GDM1 (cell line): ENCODE measurements around the gene GRWD1.
"Not testable (repeated sequence)": the region's sequence is repeated elsewhere in the genome, so short reads cannot be mapped to it uniquely, and the experiment has no call there.

Experiments
- DNase-seq: peaks from one replicate; lab custom pipeline; 2025; lab: John Stamatoyannopoulos, UW

The GRWD1 gene

DNA sequence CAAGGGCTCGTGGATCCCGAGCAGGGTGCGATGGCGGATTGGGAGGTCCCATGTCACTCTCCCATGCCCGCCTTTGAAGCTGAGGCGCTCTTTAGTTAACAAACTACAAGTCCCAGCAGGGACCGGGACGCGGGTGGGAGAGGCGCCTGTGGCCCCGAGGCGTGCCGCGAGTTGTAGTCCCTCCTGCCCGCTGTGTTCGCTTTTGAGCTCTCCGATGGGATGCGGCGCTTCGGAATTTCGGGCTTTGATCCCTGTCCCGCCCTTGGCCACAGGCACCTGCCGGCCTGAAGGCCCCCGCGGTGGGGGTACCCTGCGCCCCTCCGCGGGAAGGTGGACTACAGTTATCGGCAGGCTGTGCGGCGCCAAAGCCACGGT, 34.4 kb downstream of the GRWD1 start:
- no peak for DNase-seq

DNA sequence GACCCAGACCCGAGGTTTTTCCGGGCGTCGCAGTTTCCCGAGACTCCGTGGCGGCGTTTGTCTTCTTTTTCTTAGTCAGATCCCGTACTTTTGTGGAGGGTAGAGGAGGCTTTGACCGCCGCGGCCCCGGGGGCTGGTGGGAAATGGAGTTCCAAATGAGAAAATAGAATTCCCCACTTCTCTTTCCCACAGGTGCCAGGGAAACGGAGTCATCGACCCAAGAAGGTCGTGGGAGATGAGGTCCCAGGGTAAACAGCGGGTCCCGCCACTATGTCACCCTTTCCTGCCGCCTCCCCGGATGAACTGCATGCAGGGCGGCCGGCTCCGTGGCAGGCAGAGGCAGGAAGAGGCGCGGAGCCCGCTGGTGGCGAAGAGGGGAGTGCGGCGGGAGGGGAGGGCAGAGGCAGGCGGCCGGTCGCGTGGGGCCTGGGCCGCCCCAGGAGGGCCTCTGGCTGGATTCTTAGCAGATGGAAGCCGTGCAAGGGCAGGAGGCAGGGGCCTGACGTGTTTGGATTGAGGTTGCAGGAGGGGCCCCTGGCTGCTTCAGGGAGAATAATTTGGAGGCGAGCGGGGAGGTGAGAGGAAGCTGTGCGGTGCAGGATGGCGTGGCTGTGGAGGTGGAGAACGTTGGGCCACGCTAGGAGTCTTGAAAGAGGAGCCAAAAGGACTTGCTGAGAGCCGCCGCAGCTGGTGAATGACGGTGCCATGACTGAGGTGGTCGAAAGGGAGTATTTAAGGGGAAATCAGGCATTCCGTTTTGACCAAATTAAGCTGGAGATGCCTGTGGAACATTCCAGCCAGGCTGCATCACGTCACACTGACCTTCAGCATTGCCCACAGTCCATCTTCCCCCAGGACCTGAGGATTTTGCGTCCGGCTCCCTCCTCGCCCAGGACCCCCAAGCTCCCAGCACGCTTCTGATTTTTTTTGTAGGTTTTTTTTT, 35.0 kb downstream of the GRWD1 start:
- DNase-seq = no peak

DNA sequence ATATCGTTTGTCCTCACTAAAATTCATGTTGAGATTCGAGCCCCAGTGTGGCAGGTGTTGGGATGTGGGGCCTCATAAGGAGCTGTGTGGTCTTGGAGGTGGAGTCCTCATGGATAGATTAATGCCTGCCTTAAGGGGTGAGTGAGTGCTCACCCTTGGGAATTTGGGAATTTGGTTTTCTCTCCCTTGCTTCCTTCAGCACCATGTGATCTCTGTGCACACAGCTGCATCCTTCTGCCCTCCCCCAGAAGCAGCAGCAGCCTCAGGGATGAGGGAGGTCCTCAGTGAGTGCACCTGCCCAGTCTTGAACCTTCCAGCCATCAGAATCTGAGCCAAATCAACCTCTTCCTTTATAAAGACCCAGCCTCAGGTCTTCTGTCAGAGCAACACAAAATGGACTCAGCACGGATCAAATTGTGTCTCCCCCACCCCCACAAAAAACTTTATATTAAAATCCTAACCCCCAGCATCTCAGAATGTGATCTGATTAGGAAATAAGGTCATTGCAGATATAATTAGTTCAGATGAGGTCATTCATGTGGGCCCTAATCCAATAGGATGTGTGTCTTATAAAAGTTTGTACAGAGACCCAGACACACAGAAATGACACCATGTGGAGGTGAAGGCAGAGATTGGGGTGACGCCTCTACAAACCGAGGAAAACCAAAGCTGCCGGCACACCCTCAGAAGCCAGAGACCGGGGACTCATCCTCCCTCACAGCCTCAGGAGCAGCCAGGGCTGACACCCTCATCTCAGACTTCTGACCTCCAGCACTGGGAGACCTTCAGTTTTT, 36.3 kb downstream of the GRWD1 start:
- DNase-seq = no peak

DNA sequence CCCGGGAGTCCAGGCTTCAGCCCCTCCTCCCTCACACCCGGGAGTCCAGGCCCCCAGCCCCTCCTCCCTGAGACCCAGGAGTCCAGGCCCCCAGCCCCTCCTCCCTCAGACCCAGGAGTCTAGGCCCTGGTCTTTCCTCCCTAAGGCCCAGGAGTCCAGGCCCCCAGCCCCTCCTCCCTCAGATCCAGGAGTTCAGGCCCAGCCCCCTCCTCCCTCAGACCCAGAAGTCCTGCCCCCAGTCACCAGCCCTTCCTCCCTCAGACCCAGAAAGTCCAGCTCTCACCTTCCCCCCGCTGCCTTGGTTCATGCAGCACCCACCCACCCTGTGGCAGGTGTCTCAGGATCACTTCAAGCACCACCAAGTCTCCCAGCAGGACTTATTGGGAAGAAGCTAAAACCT, 37.5 kb downstream of the GRWD1 start:
- no peak for DNase-seq

DNA sequence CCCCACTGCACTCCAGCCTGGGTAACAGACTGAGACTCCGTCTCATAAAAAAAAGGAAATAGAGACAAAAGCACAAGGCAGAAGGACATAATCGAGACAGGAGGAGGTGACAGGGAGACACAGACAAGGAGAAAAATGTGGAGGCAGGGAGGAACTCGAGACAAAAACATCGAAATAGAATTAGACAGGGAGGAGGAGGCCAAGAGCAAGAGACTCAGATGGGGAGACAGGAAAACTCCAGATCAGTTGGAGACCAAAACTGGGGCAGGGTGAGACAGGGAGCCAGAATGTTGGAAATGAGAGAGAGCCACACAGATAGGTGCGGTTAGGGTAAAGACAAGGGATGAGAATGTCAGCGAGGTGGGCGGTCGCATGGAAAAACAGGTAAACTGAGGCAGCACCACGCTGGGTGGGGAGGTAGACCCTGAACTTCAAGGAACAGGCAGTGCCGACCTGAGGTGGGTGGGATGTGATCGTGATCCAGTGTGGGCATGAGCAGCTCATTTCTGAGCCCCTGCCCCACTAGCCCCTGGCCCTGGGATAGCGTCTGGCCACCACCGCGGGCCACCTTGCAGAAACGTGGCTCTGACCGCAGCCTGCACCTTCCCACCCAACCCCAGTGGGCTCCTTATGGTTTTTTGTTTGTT, 38.6 kb downstream of the GRWD1 start:
- no peak for DNase-seq

DNA sequence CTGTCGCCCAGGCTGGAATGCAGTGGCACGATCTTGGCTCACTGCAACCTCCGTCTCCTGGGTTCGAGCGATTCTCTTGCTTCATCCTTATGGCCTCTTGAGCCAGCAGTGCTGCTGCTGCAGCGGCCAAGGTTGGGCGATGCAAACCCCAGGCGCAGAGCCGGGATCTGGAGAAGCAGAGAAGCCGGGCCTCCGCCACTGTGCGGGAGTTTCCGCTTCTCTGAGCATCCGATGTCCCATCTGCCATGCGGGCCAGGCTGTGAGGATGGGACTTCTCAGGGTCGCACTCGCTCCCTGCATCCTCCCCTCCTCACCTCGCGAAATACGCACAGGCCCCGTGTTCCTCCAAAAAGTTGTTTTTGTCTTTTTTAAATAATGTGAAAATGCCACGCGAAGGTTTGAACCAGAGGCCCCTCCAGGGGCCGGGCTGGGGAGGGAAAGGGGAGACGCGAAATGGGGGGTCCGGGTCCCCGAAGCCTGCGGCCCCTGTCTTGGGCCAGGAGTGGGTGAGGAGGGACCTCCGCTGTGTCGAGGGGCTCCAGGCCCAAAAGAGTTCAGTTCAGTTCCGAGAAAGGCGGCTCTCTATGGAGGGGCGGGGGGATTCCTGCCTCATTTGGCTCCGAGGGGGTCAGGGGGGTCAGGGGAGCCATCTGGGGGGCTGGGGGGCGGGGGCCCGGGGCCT, 39.3 kb downstream of the GRWD1 start:
- DNase-seq = no peak

DNA sequence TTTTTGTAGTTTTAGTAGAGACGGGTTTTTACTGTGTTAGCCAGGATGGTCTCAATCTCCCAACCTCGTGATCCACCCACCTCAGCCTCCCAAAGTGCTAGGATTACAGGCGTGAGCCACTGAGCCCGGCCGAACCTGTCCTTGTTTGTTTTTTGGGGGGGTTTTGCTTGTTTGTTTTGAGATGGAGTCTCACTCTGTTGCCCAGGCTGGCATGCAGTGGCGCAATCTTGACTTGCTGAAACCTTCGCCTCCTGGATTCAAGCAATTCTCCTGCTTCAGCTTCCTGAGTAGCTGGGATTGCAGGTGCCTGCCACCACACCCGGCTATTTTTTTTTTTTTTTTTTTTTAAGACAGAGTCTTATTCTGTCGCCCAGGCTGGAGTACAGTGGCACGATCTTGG, 40.9 kb downstream of the GRWD1 start:
- DNase-seq = not testable (repeated sequence)

DNA sequence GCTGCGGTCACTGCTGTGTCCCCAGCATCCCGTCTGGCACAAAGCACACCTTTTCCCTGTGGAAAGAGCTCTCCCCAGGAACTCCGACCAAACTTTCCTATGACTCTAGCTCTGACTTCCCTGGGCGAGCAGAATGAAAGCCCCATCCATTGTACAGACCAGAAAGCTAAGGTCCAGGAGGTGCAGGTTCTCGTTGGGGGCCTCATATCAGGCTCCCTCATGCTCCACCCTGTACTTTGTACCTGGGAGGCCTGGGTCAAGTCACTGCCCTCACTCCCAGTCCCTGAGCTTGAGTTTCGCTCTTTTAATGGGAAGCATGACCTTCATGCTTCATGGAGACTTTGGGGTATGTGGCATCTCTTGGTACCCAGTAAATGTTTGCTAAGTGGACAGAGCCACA, 41.8 kb downstream of the GRWD1 start:
- no peak for DNase-seq

DNA sequence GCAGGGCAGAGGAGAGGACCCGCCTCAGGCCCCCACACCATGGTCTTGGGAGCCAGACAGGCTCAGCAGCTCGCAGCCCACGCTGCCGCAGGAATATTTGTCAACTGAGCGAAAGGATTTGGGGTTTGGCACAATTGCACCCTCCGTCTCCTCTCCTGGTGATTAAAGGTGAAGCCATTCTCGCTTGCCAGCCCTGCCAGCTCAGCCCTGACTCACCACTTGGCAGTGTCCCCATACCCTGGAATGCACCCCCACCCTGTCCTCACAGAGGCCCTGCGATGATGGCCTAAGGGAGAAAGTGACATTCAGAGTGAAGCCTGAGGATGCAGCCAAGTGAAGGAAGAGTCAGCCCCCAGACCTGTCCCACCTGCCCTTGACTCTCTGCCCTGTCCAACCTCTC, 42.2 kb downstream of the GRWD1 start:
- no peak for DNase-seq

DNA sequence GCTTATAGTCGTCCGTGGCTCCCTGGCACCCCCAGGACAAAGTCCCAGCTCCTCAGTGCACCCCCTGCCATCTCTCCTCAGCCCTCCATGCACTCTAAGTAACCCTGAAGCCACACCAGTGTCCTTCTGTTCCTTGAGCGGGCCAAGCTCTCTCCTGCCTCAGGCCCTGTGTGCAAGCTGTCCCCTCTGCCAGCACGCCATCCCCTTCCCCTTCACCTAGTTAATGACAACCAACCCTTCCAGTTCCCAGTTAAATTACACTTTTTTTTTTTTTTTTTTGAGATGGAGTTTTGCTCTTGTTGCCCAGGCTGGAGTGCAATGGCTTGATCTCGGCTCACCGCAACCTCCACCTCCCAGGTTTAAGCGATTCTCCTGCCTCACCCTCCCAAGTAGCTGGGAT, 42.7 kb downstream of the GRWD1 start:
- DNase-seq = not testable (repeated sequence)

DNA sequence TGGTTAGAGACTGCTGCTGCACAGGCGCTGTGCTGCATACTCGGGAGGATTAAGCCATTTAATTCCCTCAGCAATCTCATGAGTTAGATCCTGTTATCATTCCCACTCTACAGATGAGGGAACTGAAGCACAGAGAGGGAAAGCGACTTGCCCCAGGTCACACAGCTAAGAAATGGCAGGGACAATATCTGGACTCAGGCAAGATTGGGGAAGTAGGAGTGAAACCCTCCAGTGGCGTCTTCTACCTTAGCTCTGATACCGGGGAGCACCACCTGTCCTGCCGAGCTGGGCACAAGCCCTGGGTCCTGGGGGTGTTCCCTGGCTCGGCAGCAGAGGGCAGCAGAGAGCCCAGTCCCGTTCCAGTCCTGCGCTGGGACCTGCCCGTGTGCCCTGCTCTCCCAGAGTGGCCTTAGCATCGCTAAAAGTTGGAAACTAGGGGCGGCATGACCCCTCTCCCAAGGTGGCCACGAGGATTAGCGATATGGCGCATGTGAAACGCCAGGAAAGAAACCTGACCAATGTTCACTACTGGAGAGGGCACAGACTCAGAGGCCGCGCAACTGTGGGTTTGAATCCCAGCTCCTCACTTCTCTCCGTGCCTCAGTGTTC, 43.9 kb downstream of the GRWD1 start:
- peak; percentile 60 for DNase-seq

DNA sequence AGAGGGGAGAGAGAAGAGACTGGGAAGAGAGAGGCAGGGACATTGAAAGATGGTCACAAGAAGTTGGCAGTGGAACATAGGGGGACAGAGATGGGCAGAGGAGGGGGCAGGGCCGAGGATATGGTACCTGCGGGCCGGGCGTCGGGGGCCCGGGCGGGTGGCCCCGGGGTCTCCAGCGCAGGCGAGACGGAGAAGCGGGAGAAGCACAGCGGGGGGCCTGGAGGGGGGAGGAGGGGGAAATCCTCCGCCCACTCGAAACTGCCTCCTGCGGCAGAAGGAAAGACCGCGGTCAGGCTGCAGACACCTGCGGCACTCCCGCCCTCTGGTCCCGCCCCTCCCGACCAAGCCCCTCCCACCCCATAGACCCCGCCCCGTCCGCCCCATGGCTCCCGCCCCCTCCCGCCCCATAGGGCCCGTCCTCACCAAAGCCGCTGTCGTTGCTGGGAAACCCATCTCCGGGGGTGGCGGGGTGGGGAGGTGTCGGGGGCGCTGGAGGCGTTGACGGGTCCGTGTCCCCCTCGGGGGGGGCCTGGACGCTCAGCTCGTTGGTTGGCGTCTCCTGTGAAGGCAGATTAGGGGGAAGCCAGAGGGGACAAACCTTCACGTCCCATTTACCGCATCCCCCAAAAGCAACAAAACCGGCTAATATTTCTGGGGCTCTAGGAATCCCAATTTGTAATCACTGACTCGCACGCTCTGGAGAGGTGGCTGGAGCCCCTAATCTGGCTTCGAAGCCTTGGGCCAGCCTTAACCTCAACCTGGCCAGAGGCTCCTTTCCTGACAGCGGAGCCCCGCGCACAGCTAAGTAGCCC, 45.4 kb downstream of the GRWD1 start:
- DNase-seq = no peak

DNA sequence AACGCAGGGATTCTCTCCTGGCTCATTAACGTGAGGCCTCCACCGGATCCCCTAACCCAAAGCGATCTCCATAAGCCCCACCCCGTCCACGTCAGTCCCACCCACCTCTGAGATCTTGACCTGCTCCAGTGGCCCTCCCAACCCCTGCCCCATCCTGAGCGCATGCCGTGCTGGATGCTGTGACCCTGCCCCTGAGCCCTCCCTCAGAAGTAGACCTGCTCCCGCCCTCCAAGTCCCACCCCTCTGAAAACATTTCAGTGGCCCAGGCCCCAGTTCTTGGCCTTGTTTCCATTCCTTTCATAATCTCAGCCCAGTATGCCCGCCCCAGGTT, 46.0 kb downstream of the GRWD1 start:
- no peak for DNase-seq

DNA sequence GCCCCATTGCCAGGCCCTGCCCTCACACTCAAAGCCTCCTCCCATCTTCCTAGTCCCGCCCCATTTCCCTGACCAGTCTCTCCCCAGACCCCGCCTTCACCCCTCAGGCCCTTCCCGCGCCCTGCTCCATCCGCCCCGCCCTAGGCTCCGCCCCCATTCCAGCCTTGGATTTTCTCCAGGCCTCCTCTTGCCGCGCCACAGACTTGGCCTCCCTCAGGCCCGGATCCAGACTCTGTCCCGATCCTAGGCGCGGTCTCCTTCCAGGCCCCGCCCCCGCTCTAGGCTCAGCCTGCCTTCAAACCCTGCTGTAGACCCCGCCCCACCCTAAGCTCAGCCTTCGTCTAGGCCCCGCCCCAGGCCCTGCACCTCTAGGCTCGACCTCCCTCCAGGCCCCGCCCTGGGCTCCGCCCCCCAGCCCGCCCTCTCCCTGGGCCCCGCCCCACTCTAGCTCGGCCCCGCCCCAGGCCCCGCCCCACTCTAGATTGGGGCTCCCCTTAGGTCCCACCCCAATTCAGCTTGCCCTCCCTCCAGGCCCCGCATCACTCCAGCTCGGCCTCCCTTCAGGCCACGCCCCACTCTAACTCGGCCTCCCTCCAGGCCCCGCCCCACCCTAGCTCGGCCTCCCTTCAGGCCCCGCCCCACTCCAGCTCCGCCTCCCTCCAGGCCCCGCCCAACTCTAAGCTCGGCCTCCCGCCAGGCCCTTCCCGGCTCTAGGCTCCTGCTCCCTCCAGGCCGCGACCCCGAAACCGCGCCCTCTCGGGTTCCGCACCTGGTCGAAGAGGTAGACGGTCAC, 47.3 kb downstream of the GRWD1 start:
- peak; percentile 97 for DNase-seq

DNA sequence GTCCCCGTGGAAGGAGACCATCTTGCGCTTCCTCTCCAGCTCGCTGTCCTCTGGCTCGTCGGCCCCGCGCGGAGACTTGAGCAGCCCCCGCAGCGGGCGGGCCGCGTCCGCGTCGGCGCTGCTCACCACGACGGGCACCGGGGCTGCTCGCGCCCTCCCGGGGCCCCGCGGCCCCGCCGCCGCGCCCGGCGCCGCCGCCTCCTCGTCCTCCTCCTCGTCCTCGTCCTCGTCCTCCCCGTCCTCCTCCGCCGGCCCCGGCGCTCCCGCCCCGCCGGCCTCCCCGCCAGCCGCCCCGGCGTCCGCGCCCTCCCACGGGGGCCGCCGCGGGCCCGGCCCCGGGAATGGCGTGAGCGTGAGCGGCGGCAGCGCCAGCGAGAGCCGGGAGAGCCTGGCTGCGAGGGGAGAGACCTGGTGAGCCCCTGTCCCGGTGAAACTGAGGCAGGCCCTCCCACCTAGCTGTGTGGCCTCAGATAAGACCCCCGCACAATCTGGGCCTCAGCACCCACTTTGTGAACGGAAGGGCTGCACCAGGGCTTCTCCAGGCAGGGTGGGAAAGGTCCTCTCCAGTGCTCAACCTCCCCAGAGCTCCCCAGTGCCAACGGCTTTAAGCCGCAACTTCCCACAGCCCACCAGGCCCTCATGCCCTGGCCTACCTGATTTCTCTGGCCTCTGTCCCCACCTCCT, 48.1 kb downstream of the GRWD1 start:
- DNase-seq = no peak

DNA sequence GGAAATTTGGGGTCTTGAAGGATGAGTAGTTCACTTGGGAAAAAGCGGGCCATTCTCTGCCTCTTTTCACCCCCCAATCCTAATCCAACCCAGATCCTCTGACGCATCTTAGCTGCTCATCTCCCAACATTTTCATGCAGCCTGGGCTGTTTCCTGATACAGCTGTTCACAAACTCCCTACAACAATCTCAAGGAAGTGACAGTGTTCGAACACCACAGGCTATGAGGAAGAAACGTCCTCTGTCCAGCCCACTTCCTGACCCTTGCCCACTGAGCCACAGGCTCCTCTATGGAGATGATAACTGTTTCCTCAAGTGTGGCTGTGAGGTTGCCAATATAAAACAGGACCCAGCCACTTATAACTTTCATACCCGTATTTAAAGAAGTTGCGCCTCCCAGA, 49.6 kb downstream of the GRWD1 start:
- DNase-seq = peak; percentile 77

DNA sequence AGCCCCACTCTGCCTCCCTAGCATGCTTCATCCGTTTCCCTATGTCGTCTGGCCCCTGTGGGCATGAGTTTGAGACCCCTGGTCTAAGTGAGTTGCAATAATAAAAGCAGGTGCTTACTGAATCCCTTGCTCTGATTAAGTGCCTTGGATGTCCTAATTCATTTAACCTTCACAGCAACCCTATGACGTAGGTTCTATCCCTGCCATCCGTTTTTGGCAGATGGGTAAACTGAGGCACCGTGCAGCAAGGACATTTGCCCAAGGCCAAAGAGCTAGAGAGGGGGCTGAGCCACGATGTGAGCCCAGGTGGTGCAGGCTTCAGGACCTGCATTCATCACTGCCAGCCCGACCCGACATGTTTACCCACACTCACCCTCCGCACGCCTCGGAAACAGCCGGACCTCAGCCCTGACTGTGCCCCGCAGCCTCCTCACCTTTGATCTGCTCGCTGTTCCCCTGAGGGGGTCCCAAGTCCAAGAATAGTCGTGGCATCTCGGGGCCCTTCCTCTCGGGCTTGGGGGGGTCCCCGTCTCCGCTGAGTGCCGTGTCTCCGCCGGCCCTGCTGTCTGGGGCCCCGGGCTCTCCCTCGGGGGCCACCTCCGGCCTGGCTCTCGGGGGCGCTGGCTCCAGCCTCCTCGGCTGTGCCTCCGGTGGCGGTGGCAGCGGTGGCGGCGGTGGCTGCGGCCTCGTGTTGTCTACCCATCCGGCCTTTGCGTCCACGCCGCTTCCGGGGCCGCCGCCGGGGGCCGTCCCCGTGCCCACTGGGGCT, 51.4 kb downstream of the GRWD1 start:
- DNase-seq = no peak

DNA sequence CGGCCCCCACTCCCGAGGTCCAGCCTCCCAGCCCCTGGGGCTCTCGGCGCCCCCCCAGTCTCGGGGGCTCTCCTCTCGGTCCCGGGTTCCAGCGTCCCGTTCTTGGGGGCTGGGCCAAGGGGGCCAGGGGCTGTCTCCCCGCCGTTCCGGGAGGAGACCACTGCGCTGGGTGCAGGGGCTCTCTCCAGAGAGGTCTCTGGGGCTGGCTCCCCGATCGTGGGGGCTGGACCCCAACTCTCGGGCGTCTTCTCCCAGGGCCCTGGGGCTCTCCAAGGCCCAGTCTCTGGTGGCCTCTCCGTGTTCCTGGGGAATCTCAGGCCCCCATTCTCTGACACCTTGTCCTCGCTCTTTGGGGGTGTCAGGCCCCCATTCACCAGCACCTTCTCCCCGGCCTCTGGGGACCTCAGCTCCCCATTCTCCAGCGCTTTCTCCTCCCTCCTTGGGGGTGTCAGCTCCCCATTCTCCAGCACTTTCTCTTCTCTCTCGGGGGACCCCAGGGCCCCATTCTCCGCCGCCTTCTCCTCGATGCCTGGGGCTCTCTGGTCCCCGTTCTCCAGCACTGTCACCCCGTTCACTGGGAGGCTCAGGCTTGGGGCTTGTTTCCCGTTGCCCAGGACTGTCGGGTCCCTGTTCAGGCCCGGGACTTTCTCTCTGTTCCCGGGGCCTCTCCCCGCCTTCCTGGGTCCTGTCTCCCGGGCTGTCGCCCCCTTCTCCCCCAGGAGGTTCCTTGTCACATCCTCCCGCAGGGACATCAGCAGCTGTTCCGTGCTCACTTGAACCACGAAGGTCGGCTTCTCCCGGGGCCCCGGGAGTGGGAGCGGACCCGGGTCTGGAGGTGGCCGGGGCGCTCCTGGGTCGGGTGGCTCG, 52.2 kb downstream of the GRWD1 start:
- DNase-seq = no peak
